Motor neuron (in vitro differentiated cells): ENCODE data around the gene LCE1E. TPM values are rescaled to one million over a fixed set of nuclear protein-coding genes. Genes with fewer than 3 reads are reported as not detected.

Experiments
- ATAC-seq, 8 experiments: fragments of 200-7000 bp; cut with Tn5 transposase; replicated peaks in 6 of 8; 2 replicates each; pipeline ENCODE4 v1.8.0; 2021; ENCODE audit warnings: mild to moderate bottlenecking in 8 of 8, moderate library complexity in 8 of 8
- H3K27ac ChIP-seq, 2 donors: fragments of 250-450 bp; sonication (Bioruptor Pico); 2 replicates each; pipeline ENCODE4 v1.9.0; 2021; ENCODE audit warnings: antibody characterized with exemption in 2 of 2, mild to moderate bottlenecking in 2 of 2, moderate library complexity in 1 of 2
- H3K4me1 ChIP-seq, 2 donors: fragments of 250-450 bp; sonication (Bioruptor Pico); replicated peaks in 1 of 2; 2 replicates each; pipeline ENCODE4 v1.6.1; 2021; ENCODE audit warnings: antibody characterized with exemption in 2 of 2, mild to moderate bottlenecking in 2 of 2, moderate library complexity in 1 of 2
- H3K4me3 ChIP-seq, 5 donors: fragments of 250-450 bp; sonication (Bioruptor Pico); 2 replicates each; pipeline ENCODE4 v1.9.0; 2021; ENCODE audit warnings: antibody characterized with exemption in 5 of 5, mild to moderate bottlenecking in 5 of 5, moderate library complexity in 4 of 5
- WGBS, 10 experiments: fragments of 450-650 bp; shearing (Covaris generic); methylation state at CpG; one replicate each; pipeline ENCODE4 v1.0.0; 2022; 5-methylcytosine and 5-hydroxymethylcytosine counted together
- in situ Hi-C, 9 experiments: fragments of 400-800 bp; cut with MboI; loops; one replicate each; pipeline ENCODE4 v1.15.0; 2021; ENCODE audit warnings: low sequenced_read_pairs in 9 of 9, low pct_unique_long_range_greater_than_20kb in 2 of 9; ENCODE audit not compliant: unreplicated experiment in 9 of 9
- total RNA-seq, 8 experiments: library from RNA; unstranded; fragments of 300-600 nt; gene quantifications; 2 replicates each; pipeline versions ENCODE4 v1.2.3 to v1.2.4, GENCODE V29; 2022

Gene LCE1E
- total RNA-seq, 8 experiments from 2014 or later, result 0.23 to 0.95 (median 0.51) TPM; not detected in 5

DNA sequence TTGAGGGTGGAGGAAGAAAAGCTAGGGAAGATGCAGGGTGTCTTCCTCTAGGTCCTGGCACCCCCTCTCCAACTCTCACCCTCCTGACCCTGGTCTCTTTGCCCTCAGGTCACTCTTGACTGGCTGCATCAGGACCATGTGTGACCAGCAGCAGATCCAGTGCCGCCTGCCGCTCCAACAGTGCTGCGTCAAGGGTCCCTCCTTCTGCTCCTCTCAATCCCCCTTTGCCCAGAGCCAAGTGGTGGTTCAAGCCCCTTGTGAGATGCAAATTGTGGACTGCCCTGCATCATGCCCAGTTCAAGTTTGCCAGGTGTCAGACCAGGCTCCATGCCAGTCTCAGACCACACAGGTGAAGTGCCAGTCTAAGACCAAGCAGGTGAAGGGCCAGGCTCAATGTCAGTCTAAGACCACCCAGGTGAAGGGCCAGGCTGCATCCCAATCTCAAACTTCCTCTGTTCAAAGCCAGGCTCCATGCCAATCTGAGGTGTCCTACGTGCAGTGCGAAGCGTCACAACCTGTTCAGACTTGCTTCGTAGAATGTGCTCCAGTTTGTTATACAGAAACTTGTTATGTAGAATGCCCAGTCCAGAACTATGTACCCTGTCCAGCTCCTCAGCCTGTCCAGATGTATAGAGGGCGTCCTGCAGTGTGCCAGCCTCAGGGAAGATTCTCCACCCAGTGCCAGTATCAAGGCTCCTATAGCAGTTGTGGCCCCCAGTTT lies 26.4 kb upstream of the LCE1E start:
- H3K4me3 ChIP-seq, result no peak overlapping the region
- H3K4me1 ChIP-seq, result no peaks in the 10 kb centered on the region
- H3K27ac ChIP-seq, result no peak overlapping the region
- ATAC-seq, result no peak
- WGBS, 10 experiments, result 0 to 100% (median 86%) methylated on average over 1 to 5 of the region's 8 CpGs; no CpG with 5 or more reads in 2 of the 10 experiments
- in situ Hi-C loops, result no loop called here

DNA sequence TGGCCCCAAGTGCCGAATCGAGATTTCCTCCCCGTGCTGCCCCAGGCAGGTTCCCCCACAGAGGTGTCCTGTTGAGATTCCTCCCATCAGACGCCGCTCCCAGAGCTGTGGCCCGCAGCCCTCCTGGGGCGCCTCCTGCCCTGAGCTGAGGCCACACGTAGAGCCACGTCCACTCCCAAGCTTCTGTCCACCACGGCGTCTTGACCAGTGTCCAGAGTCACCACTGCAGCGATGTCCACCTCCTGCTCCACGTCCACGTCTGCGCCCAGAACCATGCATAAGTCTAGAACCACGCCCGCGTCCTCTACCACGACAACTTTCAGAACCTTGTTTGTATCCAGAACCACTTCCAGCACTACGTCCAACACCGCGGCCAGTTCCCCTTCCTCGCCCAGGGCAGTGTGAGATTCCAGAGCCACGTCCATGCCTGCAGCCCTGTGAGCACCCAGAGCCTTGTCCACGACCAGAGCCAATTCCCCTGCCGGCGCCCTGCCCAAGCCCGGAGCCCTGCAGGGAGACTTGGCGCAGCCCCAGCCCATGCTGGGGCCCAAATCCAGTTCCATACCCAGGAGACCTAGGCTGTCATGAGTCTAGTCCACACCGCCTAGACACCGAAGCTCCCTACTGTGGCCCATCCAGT lies 25.4 kb upstream of the LCE1E start:
- ATAC-seq, result no peak
- 70 to 100% (median 85%) methylated on average over 2 to 19 of the region's 31 CpGs; no CpG with 5 or more reads in 4 of the 10 experiments for WGBS, 10 experiments
- H3K27ac ChIP-seq, result no peak overlapping the region
- H3K4me1 ChIP-seq, result no peaks in the 10 kb centered on the region
- no peak overlapping the region for H3K4me3 ChIP-seq
- in situ Hi-C loops, result no loop called here

DNA sequence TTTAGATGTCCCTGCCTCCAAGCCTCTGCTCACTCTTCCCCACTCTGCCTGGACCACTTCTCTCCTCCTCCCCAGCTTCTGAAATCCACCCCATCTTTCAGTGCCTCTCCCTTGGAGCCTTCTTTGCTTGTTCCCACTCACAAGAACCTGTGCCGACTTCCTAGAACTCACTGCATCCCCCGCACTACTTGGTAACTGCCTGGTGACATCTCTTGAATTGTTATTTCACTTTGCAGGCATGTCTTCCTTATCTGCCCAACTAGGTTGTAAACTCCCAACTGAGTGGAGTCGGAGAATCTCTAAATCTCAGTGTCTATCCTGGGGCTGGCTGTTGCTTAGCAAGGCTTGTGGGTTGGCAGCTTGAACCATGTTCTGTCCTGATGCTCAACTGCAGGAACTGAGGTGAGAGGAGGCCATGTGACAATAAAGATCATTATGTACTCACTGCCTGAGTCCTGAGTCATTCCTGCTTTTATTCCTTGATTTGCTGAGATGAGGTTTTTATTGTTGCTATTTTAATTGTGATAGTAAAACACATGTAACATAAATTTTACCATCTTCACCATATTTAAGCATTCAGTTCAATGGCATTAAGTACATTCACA lies 24.3 kb upstream of the LCE1E start:
- WGBS, 10 experiments, result 0 to 100% (median 63%) methylated on average over 1 to 3 of the region's 3 CpGs; no CpG with 5 or more reads in 2 of the 10 experiments
- Histone ChIP-seq H3K27ac (no peak overlapping the region), H3K4me1 (no peaks in the 10 kb centered on the region), H3K4me3 (no peak overlapping the region)
- no peak for ATAC-seq
- in situ Hi-C loops, result no loop called here

DNA sequence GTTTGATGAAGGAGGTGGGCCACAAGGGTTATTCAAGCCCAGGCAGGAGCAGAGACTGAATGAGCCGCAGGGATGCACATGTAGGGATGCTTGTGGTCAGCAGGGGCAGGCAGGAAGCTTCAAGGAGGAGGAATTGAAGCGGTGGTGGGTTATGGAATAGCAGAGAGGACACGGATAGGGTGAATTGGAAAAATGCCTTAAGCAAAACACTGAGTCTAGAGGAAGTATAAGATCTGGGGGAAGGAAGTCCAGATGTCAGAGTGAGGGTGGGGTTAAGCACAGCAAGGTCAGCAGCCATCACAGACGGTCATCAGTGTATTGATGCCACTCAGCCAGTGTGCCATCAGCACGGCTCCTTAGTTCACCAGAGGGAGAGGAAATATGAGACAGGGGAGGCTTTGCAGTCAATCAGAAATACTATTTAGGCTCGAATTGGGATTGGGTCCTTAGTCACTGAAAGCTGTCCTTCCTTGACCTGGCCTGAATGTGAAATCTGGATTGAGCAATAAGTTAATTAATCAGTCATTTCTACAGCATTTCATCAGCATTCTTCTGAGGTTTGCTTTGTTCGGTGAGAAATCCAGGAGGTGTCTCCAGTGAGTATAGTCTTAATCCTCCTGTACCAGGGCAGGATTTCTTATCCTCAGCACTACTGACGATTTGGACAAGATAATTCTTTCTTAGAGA lies 17.1 kb upstream of the LCE1E start:
- no peak overlapping the region for H3K4me3 ChIP-seq
- no peak overlapping the region for H3K27ac ChIP-seq
- ATAC-seq, result peak in 3 of 8 experiments; percentile 42 to 78 (median 74)
- no peaks in the 10 kb centered on the region for H3K4me1 ChIP-seq
- in situ Hi-C loops, result no loop called here
- WGBS, 10 experiments, result 0 to 58% (median 16%) methylated on average over 1 to 8 of the region's 8 CpGs; no CpG with 5 or more reads in 1 of the 10 experiments

DNA sequence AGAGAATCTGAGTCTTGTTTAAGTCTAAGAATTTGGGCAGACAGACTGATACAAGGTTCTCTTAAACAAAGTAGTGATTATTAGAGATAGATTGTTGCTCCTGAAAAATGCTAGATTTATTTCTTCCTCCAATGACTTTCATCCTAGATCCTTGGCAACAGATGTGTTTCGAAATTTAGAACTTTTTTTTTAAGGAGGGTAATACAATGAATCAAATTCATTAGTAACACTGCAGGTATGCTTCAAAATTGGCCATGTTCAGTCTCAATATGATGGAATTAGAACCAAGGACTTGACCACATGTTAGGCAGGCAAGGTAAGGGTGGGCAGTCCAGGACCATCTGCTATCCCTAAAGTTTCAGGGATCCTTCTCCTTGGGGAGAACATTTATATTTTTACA lies 15.6 kb upstream of the LCE1E start:
- Histone ChIP-seq H3K27ac (no peak overlapping the region), H3K4me3 (no peak overlapping the region), H3K4me1 (no peaks in the 10 kb centered on the region)
- no peak for ATAC-seq
- in situ Hi-C loops, result no loop called here
- WGBS, 10 experiments, result 0 to 53% (median 11%) methylated on average over 1 of the region's 1 CpG; no CpG with 5 or more reads in 3 of the 10 experiments

DNA sequence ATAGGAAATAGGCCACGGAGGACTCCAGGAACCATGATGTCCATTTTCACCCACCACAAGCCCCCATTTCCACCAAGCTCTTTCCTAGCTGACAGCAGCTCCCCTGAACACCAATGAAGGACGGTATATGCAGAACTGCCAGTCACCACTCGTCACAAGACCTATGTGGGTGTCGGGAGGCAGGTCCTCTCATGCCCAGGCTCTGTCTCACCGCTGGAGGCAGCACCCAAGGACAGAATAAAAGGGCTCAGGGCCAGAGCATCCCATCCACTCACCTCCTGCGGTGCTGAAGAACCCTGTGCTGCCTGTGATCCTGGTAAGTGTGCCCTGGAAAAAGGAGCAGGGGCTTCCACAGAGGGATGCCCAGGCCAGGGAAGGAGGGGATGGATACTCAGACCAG lies 11.2 kb upstream of the LCE1E start, which contains the start of gene LCE1F:
TSS of gene LCE1F (plus strand) at position 266 of the 400 bp plus-strand sequence. CDS start 1,232 bp downstream, outside the sequence.
- in situ Hi-C loops, result no loop called here
- H3K27ac ChIP-seq, result no peak within 1 kb of the TSS
- ATAC-seq, result peak in 1 of 8 experiments; percentile 31
- no peaks in the 10 kb centered on the region for H3K4me1 ChIP-seq
- H3K4me3 ChIP-seq, result no peak within 1 kb of the TSS
- WGBS, 10 experiments, result 0 to 62% (median 9%) methylated on average over 1 to 5 of the region's 6 CpGs; no CpG with 5 or more reads in 3 of the 10 experiments

DNA sequence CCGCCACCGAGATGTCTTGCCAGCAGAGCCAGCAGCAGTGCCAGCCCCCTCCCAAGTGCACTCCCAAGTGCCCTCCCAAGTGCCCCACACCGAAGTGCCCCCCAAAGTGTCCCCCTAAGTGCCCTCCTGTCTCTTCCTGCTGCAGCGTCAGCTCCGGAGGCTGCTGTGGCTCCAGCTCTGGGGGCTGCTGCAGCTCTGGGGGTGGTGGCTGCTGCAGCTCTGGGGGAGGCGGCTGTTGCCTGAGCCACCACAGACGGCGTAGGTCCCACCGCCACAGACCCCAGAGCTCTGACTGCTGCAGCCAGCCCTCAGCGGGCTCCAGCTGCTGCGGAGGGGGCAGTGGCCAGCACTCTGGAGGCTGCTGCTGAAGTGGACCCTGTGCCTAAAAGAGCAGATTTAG lies 9.7 kb upstream of the LCE1E start:
- ATAC-seq, result no peak
- WGBS, 10 experiments, result 48 to 83% (median 70%) methylated on average over 2 to 5 of the region's 11 CpGs; no CpG with 5 or more reads in 5 of the 10 experiments
- in situ Hi-C loops, result no loop called here
- no peak overlapping the region for H3K27ac ChIP-seq
- H3K4me3 ChIP-seq, result no peak overlapping the region
- H3K4me1 ChIP-seq, result no peaks in the 10 kb centered on the region

DNA sequence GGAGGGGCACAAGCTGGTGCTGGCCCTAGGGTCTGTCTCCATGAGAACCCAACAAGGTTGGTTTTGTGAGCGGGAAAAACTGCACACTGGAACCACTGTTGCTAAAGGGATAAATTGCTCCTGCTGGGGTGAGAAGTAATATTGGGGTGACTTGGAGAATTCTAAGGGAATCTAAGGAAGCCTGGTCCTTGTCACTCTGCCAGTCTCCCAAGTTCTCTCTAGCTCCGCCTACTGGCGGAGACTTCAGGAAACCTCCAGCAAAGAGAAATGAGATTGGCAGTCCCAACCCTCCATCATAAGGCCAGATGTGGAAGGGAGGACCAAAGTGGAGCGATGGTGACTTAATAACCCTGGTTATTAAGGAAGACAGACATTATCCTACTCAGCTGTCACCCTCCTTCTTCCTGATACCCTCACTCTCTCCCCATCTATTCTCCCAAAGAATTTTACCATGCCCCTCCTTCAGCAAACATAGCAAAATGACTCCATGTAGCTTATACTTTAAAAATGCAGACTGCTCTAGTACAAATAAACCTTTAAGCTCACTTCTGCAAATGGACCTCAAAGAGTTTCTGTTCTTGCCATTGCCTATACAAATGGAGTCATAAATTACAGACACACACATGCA lies 8.4 kb upstream of the LCE1E start:
- 0 to 68% (median 58%) methylated on average over 2 to 3 of the region's 4 CpGs; no CpG with 5 or more reads in 4 of the 10 experiments for WGBS, 10 experiments
- Histone ChIP-seq H3K27ac (no peak overlapping the region), H3K4me1 (no peaks in the 10 kb centered on the region), H3K4me3 (no peak overlapping the region)
- ATAC-seq, result peak in 2 of 8 experiments; percentile 27 to 48
- in situ Hi-C loops, result no loop called here

GRCh38 chr1:152783095-152783494 lies 3.0 kb upstream of the LCE1E start:
- ATAC-seq, result no peak
- Histone ChIP-seq H3K27ac (no peak overlapping the region), H3K4me3 (no peak overlapping the region), H3K4me1 (no peaks in the 10 kb centered on the region)
- in situ Hi-C loops, result no loop called here
- WGBS, 10 experiments, result 0 to 63% (median 35%) methylated on average over 1 to 2 of the region's 2 CpGs; no CpG with 5 or more reads in 3 of the 10 experiments

- H3K27ac ChIP-seq, result no peak overlapping the region
- H3K4me3 ChIP-seq, result no peak overlapping the region
- H3K4me1 ChIP-seq, result no peaks in the 10 kb centered on the region
- WGBS, 10 experiments, result 17 to 70% (median 20%) methylated on average over 1 to 2 of the region's 4 CpGs; no CpG with 5 or more reads in 6 of the 10 experiments
- in situ Hi-C loops, result no loop called here
- ATAC-seq, result no peak
These were observed 9.6 kb downstream of the LCE1E start for GRCh38 chr1:152795686-152796085.

DNA sequence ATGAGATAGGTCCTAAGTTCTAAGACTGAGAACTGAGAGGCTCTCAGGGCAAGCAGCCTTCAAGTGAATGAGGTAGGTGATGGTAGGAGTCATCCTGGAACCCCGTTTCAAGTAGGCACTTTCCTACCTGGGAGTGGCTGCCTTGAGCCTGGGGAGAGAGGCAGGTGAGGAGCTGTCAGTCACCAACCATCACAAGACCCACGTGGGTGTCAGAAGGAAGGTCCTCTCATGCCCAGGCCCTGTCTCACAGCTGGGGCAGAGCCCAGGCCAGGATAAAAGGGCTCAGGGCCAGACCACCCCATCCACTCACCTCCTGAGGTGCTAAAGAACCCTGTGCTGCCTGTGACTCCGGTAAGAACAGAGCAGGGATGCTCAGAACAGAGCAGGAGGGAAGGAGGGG lies 10.4 kb downstream of the LCE1E start, which contains the start of gene LCE1D:
TSS of gene LCE1D (plus strand) at position 301 of the 400 bp plus-strand sequence. CDS start 1,074 bp downstream, outside the sequence.
- H3K4me1 ChIP-seq, result no peaks in the 10 kb centered on the region
- WGBS, 10 experiments, result no CpG with 5 or more reads among the region's 3 CpGs
- in situ Hi-C loops, result no loop called here
- no peak within 1 kb of the TSS for H3K4me3 ChIP-seq
- H3K27ac ChIP-seq, result no peak within 1 kb of the TSS
- no peak for ATAC-seq

GRCh38 chr1:152801333-152801732 lies 15.3 kb downstream of the LCE1E start:
- WGBS, 10 experiments, result 0 to 83% (median 33%) methylated on average over 1 of the region's 1 CpG; no CpG with 5 or more reads in 7 of the 10 experiments
- no peak for ATAC-seq
- no peak overlapping the region for H3K4me3 ChIP-seq
- H3K4me1 ChIP-seq, result no peaks in the 10 kb centered on the region
- no peak overlapping the region for H3K27ac ChIP-seq
- in situ Hi-C loops, result no loop called here
